K562 (cell line): Measurements from ENCODE around the gene LHPP. TPM values are rescaled to one million over a fixed set of nuclear protein-coding genes. Genes with fewer than 3 reads are reported as not detected.

ENCODE experiments used
- ATAC-seq: fragments of 200-7000 bp; cut with Tn5 transposase; 3 replicates; pipeline ENCODE4 v1.9.1; 2020; ENCODE audit warnings: moderate library complexity
- BruUV-seq: library from RNA; stranded (reverse); fragments of 400-500 nt; replicated peaks from 2 replicates; lab custom pipeline; 2021; lab: Mats Ljungman, UMichigan
- CTCF ChIA-PET: fragments of 300-600 bp; formaldehyde crosslinking; extraction: SDS; loops from one replicate; lab custom pipeline; 2021; ENCODE audit warnings: low intra/inter-chr PET ratio; lab: Yijun Ruan, JAX
- POLR2A ChIA-PET: fragments of 300-600, 350-650 bp; sonication (Branson Sonifier 250); formaldehyde crosslinking; extraction: SDS; loops from one replicate; lab custom pipeline; 2021; ENCODE audit warnings: antibody characterized with exemption, inconsistent platforms; lab: Yijun Ruan, JAX
- DNase-seq, 4 experiments: peaks; one replicate each; pipeline versions ENCODE4 v3.0.0 to v3.0.0-alpha.2; 2011 to 2018; ENCODE audit warnings: low spot score in 3 of 4, mixed read lengths in 3 of 4; ENCODE audit errors: extremely low read depth in 1 of 4
- FAIRE-seq: peaks from 2 replicates; lab custom pipeline; 2011; peaks lifted over from hg19 to GRCh38; lab: Jason Lieb, UNC
- H2AFZ ChIP-seq: 2 replicates; pipeline ENCODE4 v1.6.0; 2011; ENCODE audit warnings: low read depth, low read length, control low read depth, inconsistent platforms
- H3K27ac ChIP-seq: fragments of 200-600 bp; 3 replicates; pipeline ENCODE4 v1.8.0; 2011; ENCODE audit warnings: low read depth, mild to moderate bottlenecking, control low read depth, inconsistent platforms, low read length, moderate library complexity, mixed read lengths; ENCODE audit errors: extremely low read depth
- H3K27me3 ChIP-seq, 2 experiments: fragments of 300-600 bp in 1 of 2; 2 replicates in 1 of 2; 3 replicates in 1 of 2; pipeline versions ENCODE4 v1.6.0 to v1.8.0; 2011; ENCODE audit warnings: inconsistent platforms in 2 of 2, low read length in 2 of 2, mild to moderate bottlenecking in 1 of 2, mixed read lengths in 1 of 2, moderate library complexity in 1 of 2; ENCODE audit not compliant: control insufficient read depth in 2 of 2, insufficient read depth in 2 of 2
- H3K36me3 ChIP-seq: fragments of 300-600 bp; 3 replicates; pipeline ENCODE4 v1.8.0; 2011; ENCODE audit warnings: mild to moderate bottlenecking, low read length, inconsistent platforms; ENCODE audit not compliant: control insufficient read depth, insufficient read depth
- H3K4me1 ChIP-seq, 2 experiments: fragments of 200-600 bp in 1 of 2; replicated peaks in 1 of 2; 2 replicates in 1 of 2; 3 replicates in 1 of 2; pipeline versions ENCODE4 v1.5.1 to v1.8.0; 2011; ENCODE audit warnings: inconsistent platforms in 2 of 2, low read length in 2 of 2, mild to moderate bottlenecking in 1 of 2, mixed read lengths in 1 of 2, moderate library complexity in 1 of 2; ENCODE audit not compliant: control insufficient read depth in 2 of 2, insufficient read depth in 2 of 2
- H3K4me2 ChIP-seq: 2 replicates; pipeline ENCODE4 v1.6.1; 2011; ENCODE audit warnings: low read length, control low read depth, inconsistent platforms, mixed read lengths; ENCODE audit not compliant: insufficient read depth
- H3K4me3 ChIP-seq: fragments of 200-600 bp; sonication (generic), shearing (Covaris generic); 2 replicates; pipeline ENCODE4 v1.5.1; 2016; ENCODE audit warnings: control low read depth, inconsistent platforms
- H3K79me2 ChIP-seq: fragments of 200-600 bp; 3 replicates; pipeline ENCODE4 v1.8.0; 2011; ENCODE audit warnings: low read length, inconsistent platforms; ENCODE audit not compliant: control insufficient read depth, insufficient read depth
- H3K9ac ChIP-seq, 2 experiments: 2 replicates each; pipeline versions ENCODE4 v1.6.0 to v1.6.1; 2011; ENCODE audit warnings: low read depth in 2 of 2, low read length in 2 of 2, control low read depth in 1 of 2, inconsistent platforms in 1 of 2, mild to moderate bottlenecking in 1 of 2, mixed read lengths in 1 of 2; ENCODE audit not compliant: insufficient read depth in 1 of 2
- H3K9me1 ChIP-seq: one replicate; pipeline ENCODE4 v1.6.0; 2011; ENCODE audit warnings: inconsistent platforms, mild to moderate bottlenecking, low read length, moderate library complexity; ENCODE audit not compliant: control insufficient read depth, insufficient read depth
- H3K9me3 ChIP-seq: replicated peaks from 2 replicates; pipeline ENCODE4 v1.5.1; 2011; ENCODE audit warnings: low read depth, low read length, inconsistent platforms; ENCODE audit not compliant: control insufficient read depth, insufficient read depth
- H4K20me1 ChIP-seq: replicated peaks from 2 replicates; pipeline ENCODE4 v1.6.1; 2011; ENCODE audit warnings: low read length, inconsistent platforms, mixed read lengths; ENCODE audit not compliant: control insufficient read depth, insufficient read depth
- ATF1 ChIP-seq, 2 experiments: fragments of 450-650 bp in 1 of 2; IDR thresholded peaks; 2 replicates each; pipeline ENCODE4 v1.6.1; 2016; ENCODE audit warnings: missing compliant biosample characterization in 1 of 2, missing genetic modification characterization in 1 of 2
- DNMT1 ChIP-seq: fragments of 450-650 bp; IDR thresholded peaks from 2 replicates; pipeline ENCODE4 v1.6.1; 2016; ENCODE audit warnings: antibody characterized with exemption, mild to moderate bottlenecking
- HNRNPUL1 ChIP-seq: fragments of 200-400 bp; formaldehyde crosslinking; IDR thresholded peaks from 2 replicates; pipeline ENCODE4 v1.6.1; 2017; ENCODE audit warnings: low read length
- PML ChIP-seq: IDR thresholded peaks from 2 replicates; pipeline ENCODE4 v1.6.1; 2012; ENCODE audit warnings: low read length, inconsistent platforms
- ZNF232 ChIP-seq: sonication (generic); formaldehyde crosslinking; IDR thresholded peaks from 2 replicates; pipeline ENCODE4 v1.8.0; 2022; ENCODE audit warnings: mild to moderate bottlenecking, missing genetic modification reagents
- WGBS: fragments of 100-300 bp; shearing (Covaris generic); methylation state at CpG from one replicate; pipeline ENCODE4 v1.1.6; 2016; ENCODE audit warnings: low coverage, mixed read lengths; ENCODE audit not compliant: insufficient coverage; ENCODE audit errors: missing lambda C conversion rate; 5-methylcytosine and 5-hydroxymethylcytosine counted together
- in situ Hi-C: fragments of 300-500 bp; cut with MboI; formaldehyde crosslinking; loops from 4 replicates; pipeline ENCODE4 v1.15.0; 2018; ENCODE audit warnings: inconsistent platforms, mixed read lengths
- intact Hi-C: fragments of 100-400 bp; cut with micrococcal nuclease; formaldehyde crosslinking; loops from 2 replicates; pipeline ENCODE4 v1.14.2; 2022
- polyA plus RNA-seq, 8 experiments: library from polyadenylated mRNA; depleted of rRNA in 4 of 8; stranded (reverse) in 5 of 8; unstranded in 3 of 8; fragments of >200 nt; fragmentation: Nextera tagmentation in 2 of 8; fragmentation: Illumina TruSeq in 1 of 8; extraction: Ambion mirVana in 2 of 8; extraction: Trizol in 1 of 8; gene quantifications; 2 replicates each; pipeline versions ENCODE4 v1.2.1 to v1.2.3, GENCODE V29; 2011 to 2014; ENCODE audit warnings: inconsistent platforms in 1 of 8, missing spikeins in 1 of 8
- total RNA-seq, 7 experiments: library from RNA; depleted of rRNA in 6 of 7; stranded (reverse); fragments of >200 nt in 6 of 7; fragmentation: Illumina TruSeq in 2 of 7; extraction: Trizol in 2 of 7; gene quantifications; 2 replicates each; pipeline versions ENCODE4 v1.2.1 to v1.2.3, GENCODE V29; 2011 to 2021; ENCODE audit warnings: low replicate concordance in 1 of 7
- TF ChIP-seq, protein P1 (sequence below), 2 experiments: fragments of 450-650 bp; conservative IDR thresholded peaks; 2 replicates each; pipeline ENCODE4 v1.6.1; 2017; ENCODE audit warnings: mild to moderate bottlenecking in 2 of 2, moderate library complexity in 2 of 2
- TF ChIP-seq, protein P2 (sequence below): fragments of 450-650 bp; IDR thresholded peaks from 2 replicates; pipeline ENCODE4 v1.6.1; 2016; ENCODE audit warnings: low read depth

Gene LHPP
- total and polyA plus RNA-seq, 9 of the 15 experiments (the other 6 are each of a cell fraction or from before 2014, with no cell fraction given), result 0.34 to 7.4 (median 3.0) TPM

DNA sequence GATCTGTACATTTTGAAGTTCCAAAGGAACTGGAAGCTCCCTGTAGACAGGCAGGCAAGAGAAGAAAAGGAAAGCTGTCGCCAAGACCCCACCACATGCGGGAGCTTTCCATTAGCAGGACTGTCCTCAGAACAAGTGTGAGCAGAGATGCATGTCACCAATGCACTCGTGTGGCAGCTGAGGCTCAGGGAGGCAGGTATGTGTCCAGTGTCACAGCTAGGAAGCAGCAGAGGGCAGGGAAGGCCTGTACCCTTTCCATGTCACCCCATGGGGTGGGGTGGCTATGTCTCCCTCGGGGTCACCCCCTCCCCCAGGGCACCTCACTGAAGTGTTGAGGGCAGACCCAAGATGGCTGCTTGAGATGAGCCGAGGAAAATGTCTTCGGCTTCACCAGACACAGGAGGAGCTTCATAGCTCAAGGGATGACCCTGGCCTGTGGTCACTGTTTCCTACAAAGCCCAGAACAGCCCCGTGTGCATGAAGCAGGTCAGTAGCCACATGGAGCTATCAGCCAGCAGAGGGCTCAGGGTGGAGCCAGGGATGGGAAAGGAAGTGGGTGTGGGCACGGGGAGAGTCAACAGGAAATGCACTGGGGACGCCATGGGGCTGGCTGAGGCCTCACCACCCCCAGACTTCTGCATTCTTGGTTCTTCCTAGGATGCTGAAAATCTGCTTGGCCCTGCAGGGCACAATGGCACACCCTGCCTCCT is 186.0 kb downstream of the LHPP start (continued):
- TF ChIP-seq, protein P1, sequence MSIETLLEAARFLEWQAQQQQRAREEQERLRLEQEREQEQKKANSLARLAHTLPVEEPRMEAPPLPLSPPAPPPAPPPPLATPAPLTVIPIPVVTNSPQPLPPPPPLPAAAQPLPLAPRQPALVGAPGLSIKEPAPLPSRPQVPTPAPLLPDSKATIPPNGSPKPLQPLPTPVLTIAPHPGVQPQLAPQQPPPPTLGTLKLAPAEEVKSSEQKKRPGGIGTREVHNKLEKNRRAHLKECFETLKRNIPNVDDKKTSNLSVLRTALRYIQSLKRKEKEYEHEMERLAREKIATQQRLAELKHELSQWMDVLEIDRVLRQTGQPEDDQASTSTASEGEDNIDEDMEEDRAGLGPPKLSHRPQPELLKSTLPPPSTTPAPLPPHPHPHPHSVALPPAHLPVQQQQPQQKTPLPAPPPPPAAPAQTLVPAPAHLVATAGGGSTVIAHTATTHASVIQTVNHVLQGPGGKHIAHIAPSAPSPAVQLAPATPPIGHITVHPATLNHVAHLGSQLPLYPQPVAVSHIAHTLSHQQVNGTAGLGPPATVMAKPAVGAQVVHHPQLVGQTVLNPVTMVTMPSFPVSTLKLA (conservative IDR thresholded peaks at IDR 0.05), result peak; percentile 34 to 67; a peak in 3 of 4 replicates
- TF ChIP-seq ATF1 (CRISPR knock-in tag; IDR thresholded peaks at IDR 0.05) (no peak), ATF1 (tag; IDR thresholded peaks at IDR 0.05) (no peak)
- TF ChIP-seq, all 486 proteins: peak for 29

DNA sequence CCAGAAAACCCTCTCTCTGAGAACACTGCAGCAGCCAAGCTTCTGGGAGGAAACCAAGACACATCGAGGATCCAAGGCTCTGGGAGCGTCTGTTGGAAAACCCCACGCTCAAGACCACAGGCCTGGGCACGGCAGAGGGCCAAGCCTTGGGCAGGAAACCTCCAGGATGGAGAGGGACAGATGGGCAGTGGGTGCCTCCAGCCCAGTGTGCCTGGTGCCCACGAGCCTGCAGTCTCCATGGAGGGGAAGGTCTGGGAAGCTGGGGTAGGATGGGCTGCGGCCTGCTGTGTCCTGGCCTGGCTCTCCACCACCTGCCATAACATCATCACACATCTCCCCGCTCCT is 186.5 kb downstream of the LHPP start:
- Histone ChIP-seq H3K4me2 (peak overlapping the region; percentile 59), H3K4me3 (no peak overlapping the region), H3K79me2 (peaks cover 18% of the 10 kb centered on the region), H2AFZ (peak overlapping the region; percentile 42; the same call in 1 of the 2 replicates), H3K27ac (peak overlapping the region; percentile 82), H4K20me1 (no peaks in the 10 kb centered on the region), H3K9ac (peak overlapping the region in 1 of 2 experiments; percentile 37; a peak in 2 of 4 replicates), H3K9me1 (no peaks in the 10 kb centered on the region), H3K27me3 (no peaks in the 10 kb centered on the region), H3K36me3 (peaks cover 9% of the 10 kb centered on the region; the same call in 1 of the 3 replicates), H3K9me3 (no peaks in the 10 kb centered on the region; the same call in 1 of the 2 replicates), H3K4me1 (peaks cover 35 to 60% of the 10 kb centered on the region in 2 experiments)
- DNase-seq (peak in 1 of 4 experiments; percentile 11), FAIRE-seq (no peak), ATAC-seq (peak; percentile 8; the same call in 2 of the 3 replicates)
- 76% methylated on average over 6 of the region's 7 CpGs for WGBS
- BruUV-seq, result no TSS peak
- ChIA-PET CTCF (no interaction called here), POLR2A (interaction anchor here (1.1 kb wide), 1 partner anchor 27 kb away, joined by 3 read pairs; no protein-coding TSS in a partner anchor)
- intact Hi-C loops (loop anchor here (2.0 to 5.0 kb wide), 2 partner anchors 23 to 94 kb away; partner anchors contain the start of gene FAM53B), in situ Hi-C loops (no loop called here)
- TF ChIP-seq, protein P2, sequence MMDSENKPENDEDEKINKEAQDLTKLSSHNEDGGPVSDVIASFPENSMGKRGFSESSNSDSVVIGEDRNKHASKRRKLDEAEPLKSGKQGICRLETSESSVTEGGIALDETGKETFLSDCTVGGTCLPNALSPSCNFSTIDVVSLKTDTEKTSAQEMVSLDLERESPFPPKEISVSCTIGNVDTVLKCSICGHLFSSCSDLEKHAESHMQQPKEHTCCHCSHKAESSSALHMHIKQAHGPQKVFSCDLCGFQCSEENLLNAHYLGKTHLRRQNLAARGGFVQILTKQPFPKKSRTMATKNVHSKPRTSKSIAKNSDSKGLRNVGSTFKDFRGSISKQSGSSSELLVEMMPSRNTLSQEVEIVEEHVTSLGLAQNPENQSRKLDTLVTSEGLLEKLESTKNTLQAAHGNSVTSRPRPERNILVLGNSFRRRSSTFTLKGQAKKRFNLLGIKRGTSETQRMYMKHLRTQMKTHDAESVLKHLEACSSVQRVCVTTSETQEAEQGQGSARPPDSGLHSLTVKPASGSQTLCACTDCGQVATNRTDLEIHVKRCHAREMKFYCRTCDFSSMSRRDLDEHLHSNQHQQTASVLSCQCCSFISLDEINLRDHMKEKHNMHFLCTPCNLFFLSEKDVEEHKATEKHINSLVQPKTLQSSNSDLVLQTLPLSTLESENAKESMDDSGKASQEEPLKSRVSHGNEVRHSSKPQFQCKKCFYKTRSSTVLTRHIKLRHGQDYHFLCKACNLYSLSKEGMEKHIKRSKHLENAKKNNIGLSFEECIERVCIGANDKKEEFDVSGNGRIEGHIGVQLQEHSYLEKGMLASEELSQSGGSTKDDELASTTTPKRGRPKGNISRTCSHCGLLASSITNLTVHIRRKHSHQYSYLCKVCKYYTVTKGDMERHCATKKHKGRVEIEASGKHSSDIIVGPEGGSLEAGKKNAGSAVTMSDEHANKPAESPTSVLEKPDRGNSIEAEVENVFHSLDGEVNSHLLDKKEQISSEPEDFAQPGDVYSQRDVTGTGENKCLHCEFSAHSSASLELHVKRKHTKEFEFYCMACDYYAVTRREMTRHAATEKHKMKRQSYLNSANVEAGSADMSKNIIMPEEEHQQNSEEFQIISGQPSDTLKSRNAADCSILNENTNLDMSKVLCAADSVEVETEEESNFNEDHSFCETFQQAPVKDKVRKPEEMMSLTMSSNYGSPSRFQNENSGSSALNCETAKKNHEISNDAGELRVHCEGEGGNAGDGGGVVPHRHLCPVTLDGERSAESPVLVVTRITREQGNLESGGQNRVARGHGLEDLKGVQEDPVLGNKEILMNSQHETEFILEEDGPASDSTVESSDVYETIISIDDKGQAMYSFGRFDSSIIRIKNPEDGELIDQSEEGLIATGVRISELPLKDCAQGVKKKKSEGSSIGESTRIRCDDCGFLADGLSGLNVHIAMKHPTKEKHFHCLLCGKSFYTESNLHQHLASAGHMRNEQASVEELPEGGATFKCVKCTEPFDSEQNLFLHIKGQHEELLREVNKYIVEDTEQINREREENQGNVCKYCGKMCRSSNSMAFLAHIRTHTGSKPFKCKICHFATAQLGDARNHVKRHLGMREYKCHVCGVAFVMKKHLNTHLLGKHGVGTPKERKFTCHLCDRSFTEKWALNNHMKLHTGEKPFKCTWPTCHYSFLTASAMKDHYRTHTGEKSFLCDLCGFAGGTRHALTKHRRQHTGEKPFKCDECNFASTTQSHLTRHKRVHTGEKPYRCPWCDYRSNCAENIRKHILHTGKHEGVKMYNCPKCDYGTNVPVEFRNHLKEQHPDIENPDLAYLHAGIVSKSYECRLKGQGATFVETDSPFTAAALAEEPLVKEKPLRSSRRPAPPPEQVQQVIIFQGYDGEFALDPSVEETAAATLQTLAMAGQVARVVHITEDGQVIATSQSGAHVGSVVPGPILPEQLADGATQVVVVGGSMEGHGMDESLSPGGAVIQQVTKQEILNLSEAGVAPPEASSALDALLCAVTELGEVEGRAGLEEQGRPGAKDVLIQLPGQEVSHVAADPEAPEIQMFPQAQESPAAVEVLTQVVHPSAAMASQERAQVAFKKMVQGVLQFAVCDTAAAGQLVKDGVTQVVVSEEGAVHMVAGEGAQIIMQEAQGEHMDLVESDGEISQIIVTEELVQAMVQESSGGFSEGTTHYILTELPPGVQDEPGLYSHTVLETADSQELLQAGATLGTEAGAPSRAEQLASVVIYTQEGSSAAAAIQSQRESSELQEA, result no peak
- TF ChIP-seq DNMT1 (no peak), HNRNPUL1 (no peak), ZNF232 (CRISPR knock-in tag) (no peak), PML (no peak)
